Transverse colon (tissue), 4 donors: ENCODE results near the gene IRF2BP1. TPM values are rescaled to one million over a fixed set of nuclear protein-coding genes. Genes with fewer than 3 reads are reported as not detected.

Source experiments
- DNase-seq: peaks from one replicate; pipeline ENCODE4 v3.0.0-alpha.2; 2019
- H3K27ac ChIP-seq, 4 donors: fragments of 200-600 bp; sonication (generic); 2 replicates each; pipeline ENCODE4 v1.5.1; 2016 to 2018; ENCODE audit warnings: inconsistent platforms in 4 of 4
- H3K27me3 ChIP-seq: fragments of 200-600 bp; sonication (generic); 2 replicates; pipeline ENCODE4 v1.5.1; 2017; ENCODE audit warnings: inconsistent platforms
- H3K36me3 ChIP-seq, 4 donors: fragments of 200-600 bp; sonication (generic); 2 replicates each; pipeline ENCODE4 v1.5.1; 2017 to 2019; ENCODE audit warnings: inconsistent platforms in 4 of 4
- H3K4me1 ChIP-seq, 4 donors: fragments of 200-600 bp; sonication (generic); 2 replicates each; pipeline ENCODE4 v1.5.1; 2017 to 2020; ENCODE audit warnings: inconsistent platforms in 4 of 4
- H3K4me3 ChIP-seq, 4 donors: fragments of 200-600 bp; sonication (generic); 1 replicate in 1 of 4; 2 replicates in 3 of 4; pipeline versions ENCODE4 v1.5.1 to v1.6.1; 2017 to 2019; ENCODE audit warnings: inconsistent platforms in 4 of 4
- H3K9me3 ChIP-seq, 2 donors: fragments of 200-600 bp; sonication (generic); 2 replicates each; pipeline ENCODE4 v1.5.1; 2017 to 2019; ENCODE audit warnings: inconsistent platforms in 2 of 2
- CTCF ChIP-seq, 5 experiments: fragments of 200-600 bp in 3 of 5; fragments of 450-650 bp in 2 of 5; sonication (generic) in 3 of 5; IDR thresholded peaks; 1 replicate in 2 of 5; 2 replicates in 3 of 5; pipeline ENCODE4 v1.5.1; 2016 to 2017; ENCODE audit warnings: antibody characterized with exemption in 5 of 5, inconsistent platforms in 3 of 5, mild to moderate bottlenecking in 2 of 5, moderate library complexity in 1 of 5
- EP300 ChIP-seq: sonication (generic); formaldehyde crosslinking; IDR thresholded peaks from one replicate; pipeline ENCODE4 v1.6.1; 2017; ENCODE audit warnings: antibody characterized with exemption, low read depth
- POLR2A ChIP-seq: fragments of 450-650 bp; IDR thresholded peaks from one replicate; pipeline ENCODE4 v1.6.1; 2016; ENCODE audit warnings: antibody characterized with exemption, mild to moderate bottlenecking, moderate library complexity
- POLR2AphosphoS5 ChIP-seq, 3 donors: sonication (generic); formaldehyde crosslinking; IDR thresholded peaks; one replicate each; pipeline ENCODE4 v1.6.1; 2016; ENCODE audit warnings: antibody characterized with exemption in 3 of 3
- WGBS, 2 donors: methylation state at CpG; one replicate each; pipeline ENCODE4 v1.1.5; 2018; ENCODE audit warnings: low coverage in 1 of 2; 5-methylcytosine and 5-hydroxymethylcytosine counted together
- in situ Hi-C, 4 donors: fragments of 200-750 bp; cut with MboI; loops; one replicate each; pipeline versions ENCODE4 v1.15.0 to v1.15.1; 2017; ENCODE audit warnings: low sequenced_read_pairs in 3 of 4, low pct_ligation_motif_present in 1 of 4, low pct_unique_long_range_greater_than_20kb in 1 of 4
- intact Hi-C: fragments of 100-400 bp; cut with DNase I; formaldehyde crosslinking; loops from one replicate; pipeline ENCODE4 v1.15.1; 2023; ENCODE audit warnings: low total_unique reads
- total RNA-seq, 4 donors: library from RNA; depleted of rRNA; stranded (reverse); fragments of >200 nt; gene quantifications; one replicate each; pipeline ENCODE4 v1.1.0, GENCODE V29; 2016

IRF2BP1 gene
- total RNA-seq, 4 donors from 2014 or later: 24.9 to 34.1 (median 29.5) TPM

GRCh38 chr19:45906221-45906620, 20.3 kb upstream of the IRF2BP1 start:
- TF ChIP-seq EP300 (no peak), CTCF (IDR thresholded peaks at IDR 0.05) (no peak), POLR2A (no peak), POLR2AphosphoS5 (IDR thresholded peaks at IDR 0.05) (no peak)
- no peak overlapping the region for H3K4me3 ChIP-seq
- H3K27ac ChIP-seq: no peak overlapping the region
- WGBS, 2 donors: 83 to 90% methylated on average over 2 to 3 of the region's 3 CpGs
- no peaks in the 10 kb centered on the region for H3K27me3 ChIP-seq
- H3K9me3 ChIP-seq: no peaks in the 10 kb centered on the region
- DNase-seq: no peak
- no peaks in the 10 kb centered on the region for H3K36me3 ChIP-seq
- intact Hi-C loops (no loop called here), in situ Hi-C loops (no loop called here)
- peaks cover 6 to 16% (median 14%) of the 10 kb centered on the region in 4 donors for H3K4me1 ChIP-seq

- Histone ChIP-seq H3K27ac (no peak overlapping the region), H3K9me3 (no peaks in the 10 kb centered on the region), H3K4me1 (peaks cover 13 to 28% (median 22%) of the 10 kb centered on the region in 4 donors), H3K27me3 (no peaks in the 10 kb centered on the region), H3K36me3 (no peaks in the 10 kb centered on the region), H3K4me3 (no peak overlapping the region)
- no peak for TF ChIP-seq POLR2AphosphoS5 (IDR thresholded peaks at IDR 0.05)
- TF ChIP-seq EP300: no peak
- no peak for TF ChIP-seq POLR2A
- no peak for TF ChIP-seq CTCF (IDR thresholded peaks at IDR 0.05)
- 82 to 100% methylated on average over 3 to 10 of the region's 10 CpGs for WGBS, 2 donors
- no peak for DNase-seq
- intact Hi-C loops (no loop called here), in situ Hi-C loops (no loop called here)
These were observed 19.1 kb upstream of the IRF2BP1 start for GRCh38 chr19:45905011-45905410.

- peak; percentile 34 to 86 (median 40) for TF ChIP-seq POLR2AphosphoS5 (IDR thresholded peaks at IDR 0.05)
- TF ChIP-seq CTCF (IDR thresholded peaks at IDR 0.05): peak in 2 of 5 experiments; percentile 15 to 22
- peak; percentile 54 for TF ChIP-seq POLR2A
- no peak for TF ChIP-seq EP300
- Histone ChIP-seq H3K4me1 (peaks cover 13 to 29% (median 22%) of the 10 kb centered on the region in 4 donors), H3K27me3 (no peaks in the 10 kb centered on the region), H3K27ac (peak overlapping the region; percentile 75 to 92 (median 86)), H3K36me3 (peaks cover 0 to 9% (median 0%) of the 10 kb centered on the region in 4 donors), H3K4me3 (peak overlapping the region; percentile 56 to 94 (median 79)), H3K9me3 (no peaks in the 10 kb centered on the region)
- DNase-seq: peak; percentile 99
- WGBS, 2 donors: 4% methylated on average over 57 of the region's 73 CpGs; no CpG with 5 or more reads in 1 of the 2 donors
- in situ Hi-C loops: no loop called here
- intact Hi-C loops: no loop called here
These were observed 17.0 kb upstream of the IRF2BP1 start for GRCh38 chr19:45902651-45903625.

- H3K36me3 ChIP-seq: peaks cover 0 to 9% (median 0%) of the 10 kb centered on the region in 4 donors
- peaks cover 13 to 29% (median 22%) of the 10 kb centered on the region in 4 donors for H3K4me1 ChIP-seq
- peak within 1 kb of the TSS; percentile 56 to 94 (median 79) for H3K4me3 ChIP-seq
- WGBS, 2 donors: 0 to 1% methylated on average over 1 to 45 of the region's 47 CpGs
- intact Hi-C loops (no loop called here), in situ Hi-C loops (no loop called here)
- TF ChIP-seq EP300 (no peak), POLR2A (peak; percentile 26), CTCF (IDR thresholded peaks at IDR 0.05) (no peak)
- no peaks in the 10 kb centered on the region for H3K9me3 ChIP-seq
- no peaks in the 10 kb centered on the region for H3K27me3 ChIP-seq
- no peak for DNase-seq
- peak within 1 kb of the TSS; percentile 75 to 92 (median 86) for H3K27ac ChIP-seq
These were observed 16.1 kb upstream of the IRF2BP1 start, which contains the start of gene MYPOP for GRCh38 chr19:45901912-45902650. MYPOP (minus strand) TSS chr19:45902613; CDS start chr19:45901773, 840 bp downstream.
